Measurements from ENCODE around the gene CMIP.

- TF ChIP-seq CTCF (IDR thresholded peaks at IDR 0.05; ENCODE audit: borderline replicate concordance, extremely low read depth, low read length, poor library complexity, severe bottlenecking) (no peak), EZH2 (IDR thresholded peaks at IDR 0.05; ENCODE audit: borderline replicate concordance, low read depth, low read length, severe bottlenecking) (no peak)
Observed at GRCh38 chr16:81565321-81566028, 120.9 kb downstream of the CMIP start.
